GM23338 (cell line): ENCODE data around the gene UBASH3B. TPM values are rescaled to one million over a fixed set of nuclear protein-coding genes. Genes with fewer than 3 reads are reported as not detected.

Source experiments
- ATAC-seq: fragments of 200-7000 bp; cut with Tn5 transposase; 3 replicates; pipeline ENCODE4 v1.9.1; 2020
- DNase-seq: peaks from one replicate; pipeline ENCODE4 v3.0.0-alpha.2; 2015; ENCODE audit warnings: low spot score
- H2AFZ ChIP-seq: fragments of 200-600 bp; sonication (generic); 2 replicates; pipeline ENCODE4 v1.8.0; 2016; ENCODE audit warnings: antibody characterized with exemption, mild to moderate bottlenecking, moderate library complexity
- H3F3A ChIP-seq: fragments of 200-600 bp; sonication (generic); replicated peaks from 2 replicates; pipeline ENCODE4 v1.8.0; 2017; ENCODE audit warnings: antibody characterized with exemption, mixed run types, low read depth
- H3K27ac ChIP-seq: fragments of 200-600 bp; sonication (generic); 2 replicates; pipeline ENCODE4 v1.6.1; 2016; ENCODE audit warnings: low read depth
- H3K27me3 ChIP-seq: fragments of 200-600 bp; sonication (generic); 2 replicates; pipeline ENCODE4 v1.8.0; 2016; ENCODE audit warnings: mild to moderate bottlenecking, mixed run types, moderate library complexity; ENCODE audit not compliant: insufficient read depth
- H3K36me3 ChIP-seq: fragments of 200-600 bp; sonication (generic); 2 replicates; pipeline ENCODE4 v1.8.0; 2016; ENCODE audit warnings: mild to moderate bottlenecking; ENCODE audit not compliant: insufficient read depth
- H3K4me1 ChIP-seq: fragments of 200-600 bp; sonication (generic); 2 replicates; pipeline ENCODE4 v1.8.0; 2016; ENCODE audit warnings: mild to moderate bottlenecking, moderate library complexity; ENCODE audit not compliant: insufficient read depth
- H3K4me2 ChIP-seq: fragments of 200-600 bp; sonication (generic); 2 replicates; pipeline ENCODE4 v1.7.1; 2017; ENCODE audit warnings: mixed run types
- H3K4me3 ChIP-seq: fragments of 200-600 bp; sonication (generic); 2 replicates; pipeline ENCODE4 v1.6.1; 2016; ENCODE audit warnings: mixed run types
- H3K79me2 ChIP-seq: fragments of 200-600 bp; sonication (generic); replicated peaks from 2 replicates; pipeline ENCODE4 v1.8.0; 2017; ENCODE audit warnings: mild to moderate bottlenecking; ENCODE audit not compliant: insufficient read depth
- H3K9me2 ChIP-seq: fragments of 200-600 bp; sonication (generic); 2 replicates; pipeline ENCODE4 v1.8.0; 2017; ENCODE audit not compliant: insufficient read depth
- H4K20me1 ChIP-seq: fragments of 200-600 bp; sonication (generic); replicated peaks from 2 replicates; pipeline ENCODE4 v1.8.0; 2017; ENCODE audit warnings: mild to moderate bottlenecking; ENCODE audit not compliant: insufficient read depth
- H3K27ac Mint-ChIP-seq: 2 replicates; pipeline ENCODE4 v1.8.0; 2020; ENCODE audit warnings: inconsistent platforms, mild to moderate bottlenecking, moderate library complexity, mixed read lengths
- H3K27me3 Mint-ChIP-seq: 3 replicates; pipeline ENCODE4 v1.8.0; 2022; ENCODE audit warnings: low read depth, mild to moderate bottlenecking, moderate library complexity, mixed read lengths, inconsistent platforms; ENCODE audit not compliant: insufficient read depth, poor library complexity
- H3K36me3 Mint-ChIP-seq: 3 replicates; pipeline ENCODE4 v1.8.0; 2021; ENCODE audit warnings: low read depth, mild to moderate bottlenecking, inconsistent platforms, moderate library complexity, mixed read lengths
- H3K4me1 Mint-ChIP-seq: 3 replicates; pipeline ENCODE4 v1.8.0; 2020; ENCODE audit warnings: mild to moderate bottlenecking, inconsistent platforms, mixed read lengths
- H3K4me3 Mint-ChIP-seq: 3 replicates; pipeline ENCODE4 v1.8.0; 2021; ENCODE audit warnings: moderate library complexity, mild to moderate bottlenecking, inconsistent platforms, mixed read lengths
- H3K9me3 Mint-ChIP-seq: 3 replicates; pipeline ENCODE4 v1.8.0; 2020; ENCODE audit warnings: moderate library complexity, mild to moderate bottlenecking, inconsistent platforms, mixed read lengths
- CREB1 ChIP-seq: fragments of 250-450 bp; sonication (Bioruptor Pico); IDR thresholded peaks from 2 replicates; pipeline ENCODE4 v1.5.0; 2020; ENCODE audit warnings: low read depth, mild to moderate bottlenecking, moderate library complexity
- CTCF ChIP-seq, 2 experiments: fragments of 200-600 bp in 1 of 2; sonication (generic) in 1 of 2; conservative IDR thresholded peaks; 2 replicates each; pipeline versions ENCODE4 v1.5.1 to v1.6.1; 2016 to 2017; ENCODE audit warnings: antibody characterized with exemption in 2 of 2, low read depth in 2 of 2, mild to moderate bottlenecking in 2 of 2, moderate library complexity in 1 of 2
- ETS1 ChIP-seq: IDR thresholded peaks from 2 replicates; pipeline ENCODE4 v1.6.1; 2016; ENCODE audit warnings: antibody characterized with exemption
- EZH2 ChIP-seq: fragments of 200-600 bp; sonication (generic); IDR thresholded peaks from one replicate; pipeline ENCODE4 v1.8.0; 2017; ENCODE audit warnings: antibody characterized with exemption, mild to moderate bottlenecking, low read depth; ENCODE audit not compliant: unreplicated experiment
- EZH2phosphoT487 ChIP-seq: fragments of 200-600 bp; sonication (generic); IDR thresholded peaks from one replicate; pipeline ENCODE4 v1.8.1; 2018; ENCODE audit warnings: antibody characterized with exemption; ENCODE audit not compliant: unreplicated experiment
- JUNB ChIP-seq: IDR thresholded peaks from one replicate; pipeline ENCODE4 v1.6.1; 2016; ENCODE audit warnings: antibody characterized with exemption; ENCODE audit not compliant: unreplicated experiment
- NANOG ChIP-seq: IDR thresholded peaks from 2 replicates; pipeline ENCODE4 v1.6.1; 2016; ENCODE audit warnings: antibody characterized with exemption, borderline replicate concordance
- POLR2AphosphoS5 ChIP-seq: IDR thresholded peaks from 2 replicates; pipeline ENCODE4 v1.6.1; 2016; ENCODE audit warnings: antibody characterized with exemption, low read depth
- REST ChIP-seq: IDR thresholded peaks from one replicate; pipeline ENCODE4 v1.6.1; 2018; ENCODE audit warnings: antibody characterized with exemption; ENCODE audit not compliant: unreplicated experiment
- STAT1 ChIP-seq: IDR thresholded peaks from one replicate; pipeline ENCODE4 v1.6.1; 2016; ENCODE audit warnings: antibody characterized with exemption; ENCODE audit not compliant: unreplicated experiment
- ZNF114 ChIP-seq: fragments of 250-450 bp; sonication (Bioruptor Pico); IDR thresholded peaks from 2 replicates; pipeline ENCODE4 v1.5.0; 2020; ENCODE audit warnings: mild to moderate bottlenecking, moderate library complexity
- ZNF331 ChIP-seq: fragments of 250-450 bp; sonication (Bioruptor Pico); IDR thresholded peaks from 2 replicates; pipeline ENCODE4 v1.5.0; 2020; ENCODE audit warnings: low read depth, mild to moderate bottlenecking, moderate library complexity
- polyA plus RNA-seq: library from polyadenylated mRNA; unstranded; fragments of >200 nt; fragmentation: Nextera tagmentation; extraction: Ambion mirVana; gene quantifications from 2 replicates; pipeline ENCODE4 v1.2.1, GENCODE V29; 2016
- total RNA-seq: library from RNA; depleted of rRNA; stranded (reverse); fragments of >200 nt; shearing (Covaris generic); gene quantifications from 2 replicates; pipeline ENCODE4 v1.2.3, GENCODE V29; 2014
- TF ChIP-seq, protein P1 (sequence below): fragments of 250-450 bp; sonication (Bioruptor Pico); IDR thresholded peaks from 2 replicates; pipeline ENCODE4 v1.5.0; 2020; ENCODE audit warnings: mild to moderate bottlenecking, moderate library complexity

Gene UBASH3B
- total and polyA plus RNA-seq, 2 experiments from 2014 or later: 2.1 to 12.0 TPM

DNA sequence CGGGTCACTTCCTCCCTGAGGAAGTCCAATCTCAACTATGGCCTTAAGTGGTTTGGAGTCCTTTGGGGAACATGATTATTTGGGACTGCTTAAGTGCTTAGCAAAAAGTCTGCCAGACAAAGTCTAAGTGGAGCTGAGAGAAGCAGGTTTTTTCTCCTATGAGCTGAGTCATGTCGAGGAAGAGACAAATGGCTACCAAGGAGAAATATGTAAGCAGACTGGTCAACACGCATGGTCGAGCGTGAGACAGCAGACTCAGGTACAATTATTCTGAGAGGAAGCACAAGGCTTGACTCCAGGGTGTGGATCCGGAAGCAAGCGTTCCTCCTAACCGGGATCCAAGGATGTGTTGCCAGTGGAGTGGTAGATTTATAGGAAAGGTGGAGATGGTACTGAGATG is 30.6 kb downstream of the UBASH3B start (continued):
- TF ChIP-seq ZNF114 (CRISPR knock-in tag) (no peak), EZH2 (no peak), STAT1 (no peak)

- no peak overlapping the region for H3K4me3 Mint-ChIP-seq
- peaks cover 21% of the 10 kb centered on the region for H3K4me1 Mint-ChIP-seq
- H3K4me3 ChIP-seq: no peak overlapping the region
- no peaks in the 10 kb centered on the region for H3K79me2 ChIP-seq
- H3K4me1 ChIP-seq: peaks cover 19% of the 10 kb centered on the region; the same call in 1 of the 2 replicates
- ATAC-seq (no peak), DNase-seq (no peak)
- no peaks in the 10 kb centered on the region for H4K20me1 ChIP-seq
- H3K4me2 ChIP-seq: no peak overlapping the region
- H3K27ac Mint-ChIP-seq: no peak overlapping the region
- no peaks in the 10 kb centered on the region for H3K27me3 ChIP-seq
- no peaks in the 10 kb centered on the region for H3K36me3 ChIP-seq
- H3K27me3 Mint-ChIP-seq: peaks cover 3% of the 10 kb centered on the region
- no peaks in the 10 kb centered on the region for H3K9me3 Mint-ChIP-seq
- H3K27ac ChIP-seq: no peak overlapping the region
- no peaks in the 10 kb centered on the region for H3K9me2 ChIP-seq
- no peak overlapping the region for H2AFZ ChIP-seq
- no peaks in the 10 kb centered on the region for H3F3A ChIP-seq
- H3K36me3 Mint-ChIP-seq: no peaks in the 10 kb centered on the region
- no peak for TF ChIP-seq REST
- TF ChIP-seq STAT1: no peak
- TF ChIP-seq POLR2AphosphoS5: no peak
- no peak for TF ChIP-seq EZH2
- no peak for TF ChIP-seq CREB1 (CRISPR knock-in tag)
- no peak for TF ChIP-seq ZNF331 (CRISPR knock-in tag)
- no peak for TF ChIP-seq ETS1
- TF ChIP-seq NANOG: no peak
- no peak for TF ChIP-seq EZH2phosphoT487
- no peak for TF ChIP-seq CTCF (conservative IDR thresholded peaks at IDR 0.05; ENCODE audit: low read depth in 2 of 2)
- TF ChIP-seq ZNF114 (CRISPR knock-in tag): no peak
- TF ChIP-seq, protein P1, sequence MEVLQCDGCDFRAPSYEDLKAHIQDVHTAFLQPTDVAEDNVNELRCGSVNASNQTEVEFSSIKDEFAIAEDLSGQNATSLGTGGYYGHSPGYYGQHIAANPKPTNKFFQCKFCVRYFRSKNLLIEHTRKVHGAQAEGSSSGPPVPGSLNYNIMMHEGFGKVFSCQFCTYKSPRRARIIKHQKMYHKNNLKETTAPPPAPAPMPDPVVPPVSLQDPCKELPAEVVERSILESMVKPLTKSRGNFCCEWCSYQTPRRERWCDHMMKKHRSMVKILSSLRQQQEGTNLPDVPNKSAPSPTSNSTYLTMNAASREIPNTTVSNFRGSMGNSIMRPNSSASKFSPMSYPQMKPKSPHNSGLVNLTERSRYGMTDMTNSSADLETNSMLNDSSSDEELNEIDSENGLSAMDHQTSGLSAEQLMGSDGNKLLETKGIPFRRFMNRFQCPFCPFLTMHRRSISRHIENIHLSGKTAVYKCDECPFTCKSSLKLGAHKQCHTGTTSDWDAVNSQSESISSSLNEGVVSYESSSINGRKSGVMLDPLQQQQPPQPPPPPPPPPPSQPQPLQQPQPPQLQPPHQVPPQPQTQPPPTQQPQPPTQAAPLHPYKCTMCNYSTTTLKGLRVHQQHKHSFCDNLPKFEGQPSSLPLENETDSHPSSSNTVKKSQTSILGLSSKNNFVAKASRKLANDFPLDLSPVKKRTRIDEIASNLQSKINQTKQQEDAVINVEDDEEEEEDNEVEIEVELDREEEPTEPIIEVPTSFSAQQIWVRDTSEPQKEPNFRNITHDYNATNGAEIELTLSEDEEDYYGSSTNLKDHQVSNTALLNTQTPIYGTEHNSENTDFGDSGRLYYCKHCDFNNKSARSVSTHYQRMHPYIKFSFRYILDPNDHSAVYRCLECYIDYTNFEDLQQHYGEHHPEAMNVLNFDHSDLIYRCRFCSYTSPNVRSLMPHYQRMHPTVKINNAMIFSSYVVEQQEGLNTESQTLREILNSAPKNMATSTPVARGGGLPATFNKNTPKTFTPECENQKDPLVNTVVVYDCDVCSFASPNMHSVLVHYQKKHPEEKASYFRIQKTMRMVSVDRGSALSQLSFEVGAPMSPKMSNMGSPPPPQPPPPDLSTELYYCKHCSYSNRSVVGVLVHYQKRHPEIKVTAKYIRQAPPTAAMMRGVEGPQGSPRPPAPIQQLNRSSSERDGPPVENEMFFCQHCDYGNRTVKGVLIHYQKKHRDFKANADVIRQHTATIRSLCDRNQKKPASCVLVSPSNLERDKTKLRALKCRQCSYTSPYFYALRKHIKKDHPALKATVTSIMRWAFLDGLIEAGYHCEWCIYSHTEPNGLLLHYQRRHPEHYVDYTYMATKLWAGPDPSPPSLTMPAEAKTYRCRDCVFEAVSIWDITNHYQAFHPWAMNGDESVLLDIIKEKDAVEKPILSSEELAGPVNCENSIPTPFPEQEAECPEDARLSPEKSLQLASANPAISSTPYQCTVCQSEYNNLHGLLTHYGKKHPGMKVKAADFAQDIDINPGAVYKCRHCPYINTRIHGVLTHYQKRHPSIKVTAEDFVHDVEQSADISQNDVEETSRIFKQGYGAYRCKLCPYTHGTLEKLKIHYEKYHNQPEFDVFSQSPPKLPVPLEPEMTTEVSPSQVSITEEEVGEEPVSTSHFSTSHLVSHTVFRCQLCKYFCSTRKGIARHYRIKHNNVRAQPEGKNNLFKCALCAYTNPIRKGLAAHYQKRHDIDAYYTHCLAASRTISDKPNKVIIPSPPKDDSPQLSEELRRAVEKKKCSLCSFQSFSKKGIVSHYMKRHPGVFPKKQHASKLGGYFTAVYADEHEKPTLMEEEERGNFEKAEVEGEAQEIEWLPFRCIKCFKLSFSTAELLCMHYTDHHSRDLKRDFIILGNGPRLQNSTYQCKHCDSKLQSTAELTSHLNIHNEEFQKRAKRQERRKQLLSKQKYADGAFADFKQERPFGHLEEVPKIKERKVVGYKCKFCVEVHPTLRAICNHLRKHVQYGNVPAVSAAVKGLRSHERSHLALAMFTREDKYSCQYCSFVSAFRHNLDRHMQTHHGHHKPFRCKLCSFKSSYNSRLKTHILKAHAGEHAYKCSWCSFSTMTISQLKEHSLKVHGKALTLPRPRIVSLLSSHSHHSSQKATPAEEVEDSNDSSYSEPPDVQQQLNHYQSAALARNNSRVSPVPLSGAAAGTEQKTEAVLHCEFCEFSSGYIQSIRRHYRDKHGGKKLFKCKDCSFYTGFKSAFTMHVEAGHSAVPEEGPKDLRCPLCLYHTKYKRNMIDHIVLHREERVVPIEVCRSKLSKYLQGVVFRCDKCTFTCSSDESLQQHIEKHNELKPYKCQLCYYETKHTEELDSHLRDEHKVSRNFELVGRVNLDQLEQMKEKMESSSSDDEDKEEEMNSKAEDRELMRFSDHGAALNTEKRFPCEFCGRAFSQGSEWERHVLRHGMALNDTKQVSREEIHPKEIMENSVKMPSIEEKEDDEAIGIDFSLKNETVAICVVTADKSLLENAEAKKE (CRISPR knock-in tag): no peak
- no peak for TF ChIP-seq JUNB
Measured at GRCh38 chr11:122690384-122690783, 34.9 kb downstream of the UBASH3B start.
